Neuronal stem cell (in vitro differentiated cells): ENCODE measurements around the gene ITGB3BP.

ENCODE experiments used
- DNase-seq: peaks from one replicate; pipeline ENCODE4 v3.0.0-alpha.2; 2013; ENCODE audit warnings: low spot score
- H2AFZ ChIP-seq: one replicate; pipeline ENCODE4 v1.6.1; 2013; ENCODE audit warnings: mild to moderate bottlenecking, low read length, inconsistent platforms
- H2AK5ac ChIP-seq: 2 replicates; pipeline ENCODE4 v1.6.1; 2013; ENCODE audit warnings: low read depth, mild to moderate bottlenecking, inconsistent platforms, low read length, moderate library complexity, mixed read lengths
- H2BK120ac ChIP-seq: 2 replicates; pipeline ENCODE4 v1.6.1; 2013; ENCODE audit warnings: low read depth, mild to moderate bottlenecking, inconsistent platforms, low read length, moderate library complexity, mixed read lengths
- H2BK12ac ChIP-seq: one replicate; pipeline ENCODE4 v1.6.1; 2013; ENCODE audit warnings: low read length, inconsistent platforms
- H2BK15ac ChIP-seq: 2 replicates; pipeline ENCODE4 v1.6.1; 2013; ENCODE audit warnings: mild to moderate bottlenecking, low read length, inconsistent platforms, mixed read lengths
- H2BK5ac ChIP-seq: one replicate; pipeline ENCODE4 v1.6.1; 2013; ENCODE audit warnings: inconsistent platforms, mild to moderate bottlenecking, low read length, moderate library complexity
- H3K14ac ChIP-seq: one replicate; pipeline ENCODE4 v1.6.1; 2013; ENCODE audit warnings: low read length, inconsistent platforms
- H3K18ac ChIP-seq: 2 replicates; pipeline ENCODE4 v1.6.1; 2013; ENCODE audit warnings: low read length, inconsistent platforms
- H3K23ac ChIP-seq: 2 replicates; pipeline ENCODE4 v1.6.1; 2013; ENCODE audit warnings: low read depth, mild to moderate bottlenecking, mixed read lengths, low read length, inconsistent platforms; ENCODE audit not compliant: poor library complexity
- H3K27ac ChIP-seq: replicated peaks from 3 replicates; pipeline ENCODE4 v1.5.1; 2013; ENCODE audit warnings: low read length, inconsistent platforms
- H3K27me3 ChIP-seq, 3 experiments: 2 replicates each; pipeline ENCODE4 v1.6.1; 2013; ENCODE audit warnings: low read length in 3 of 3, mild to moderate bottlenecking in 2 of 3, inconsistent platforms in 1 of 3, low read depth in 1 of 3, mixed read lengths in 1 of 3, moderate library complexity in 1 of 3; ENCODE audit not compliant: control insufficient read depth in 3 of 3, insufficient read depth in 3 of 3
- H3K36me3 ChIP-seq, 2 donors: replicated peaks in 1 of 2; 2 replicates each; pipeline ENCODE4 v1.6.1; 2013; ENCODE audit warnings: low read length in 2 of 2; ENCODE audit not compliant: control insufficient read depth in 2 of 2, insufficient read depth in 2 of 2
- H3K4ac ChIP-seq: 2 replicates; pipeline ENCODE4 v1.6.1; 2013; ENCODE audit warnings: inconsistent platforms, mild to moderate bottlenecking, low read length, moderate library complexity
- H3K4me1 ChIP-seq, 2 donors: 1 replicate in 1 of 2; 2 replicates in 1 of 2; pipeline ENCODE4 v1.6.1; 2013; ENCODE audit warnings: low read length in 2 of 2, low read depth in 1 of 2; ENCODE audit not compliant: control insufficient read depth in 2 of 2, insufficient read depth in 1 of 2
- H3K4me2 ChIP-seq: one replicate; pipeline ENCODE4 v1.6.1; 2013; ENCODE audit warnings: mild to moderate bottlenecking, low read length, inconsistent platforms; ENCODE audit not compliant: insufficient read depth, poor library complexity, severe bottlenecking
- H3K4me3 ChIP-seq, 2 donors: 2 replicates each; pipeline ENCODE4 v1.5.1; 2013; ENCODE audit warnings: low read length in 2 of 2, mild to moderate bottlenecking in 2 of 2, inconsistent platforms in 1 of 2, moderate library complexity in 1 of 2
- H3K79me1 ChIP-seq: one replicate; pipeline ENCODE4 v1.6.1; 2013; ENCODE audit warnings: low read depth, mild to moderate bottlenecking, inconsistent platforms, low read length, moderate library complexity
- H3K9ac ChIP-seq: one replicate; pipeline ENCODE4 v1.6.1; 2013; ENCODE audit warnings: mild to moderate bottlenecking, low read depth, low read length, inconsistent platforms; ENCODE audit not compliant: poor library complexity
- H3K9me3 ChIP-seq, 2 donors: replicated peaks in 1 of 2; 2 replicates each; pipeline versions ENCODE3 to v1.6.1; 2013; ENCODE audit warnings: low read length in 2 of 2, mild to moderate bottlenecking in 2 of 2, inconsistent platforms in 1 of 2, low read depth in 1 of 2, mixed read lengths in 1 of 2, moderate library complexity in 1 of 2; ENCODE audit not compliant: control insufficient read depth in 2 of 2, insufficient read depth in 1 of 2
- H4K8ac ChIP-seq: one replicate; pipeline ENCODE4 v1.6.1; 2013; ENCODE audit warnings: low read depth, mild to moderate bottlenecking, inconsistent platforms, low read length, moderate library complexity
- H4K91ac ChIP-seq: one replicate; pipeline ENCODE4 v1.6.1; 2013; ENCODE audit warnings: low read length, low read depth, mild to moderate bottlenecking, inconsistent platforms; ENCODE audit not compliant: poor library complexity
- WGBS, 2 donors: extraction: QIAGEN DNeasy Blood & Tissue Kit; methylation state at CpG; one replicate each; pipeline ENCODE4 v1.1.7; 2013; ENCODE audit warnings: missing lambda C conversion rate in 2 of 2, mixed read lengths in 1 of 2; ENCODE audit not compliant: insufficient read length in 2 of 2, insufficient replicate concordance in 1 of 2; ENCODE audit errors: extremely low coverage in 2 of 2; 5-methylcytosine and 5-hydroxymethylcytosine counted together

The ITGB3BP gene

GRCh38 chr1:63454269-63454668 lies 68.8 kb downstream of the ITGB3BP start:
- Histone ChIP-seq H4K91ac (no peak overlapping the region), H3K9ac (no peak overlapping the region), H2BK5ac (no peak overlapping the region), H2BK120ac (no peak overlapping the region), H2AFZ (no peak overlapping the region), H3K23ac (no peak overlapping the region), H3K14ac (no peak overlapping the region), H3K4ac (no peak overlapping the region), H3K27me3 (no peaks in the 10 kb centered on the region), H3K79me1 (no peaks in the 10 kb centered on the region), H3K4me2 (no peak overlapping the region), H2BK15ac (no peak overlapping the region), H3K9me3 (no peaks in the 10 kb centered on the region), H4K8ac (no peak overlapping the region), H3K4me1 (no peaks in the 10 kb centered on the region), H2BK12ac (no peak overlapping the region), H3K27ac (no peak overlapping the region), H2AK5ac (no peak overlapping the region), H3K18ac (no peak overlapping the region), H3K36me3 (peaks cover 0 to 32% of the 10 kb centered on the region in 2 donors), H3K4me3 (no peak overlapping the region)
- DNase-seq, result no peak

DNA sequence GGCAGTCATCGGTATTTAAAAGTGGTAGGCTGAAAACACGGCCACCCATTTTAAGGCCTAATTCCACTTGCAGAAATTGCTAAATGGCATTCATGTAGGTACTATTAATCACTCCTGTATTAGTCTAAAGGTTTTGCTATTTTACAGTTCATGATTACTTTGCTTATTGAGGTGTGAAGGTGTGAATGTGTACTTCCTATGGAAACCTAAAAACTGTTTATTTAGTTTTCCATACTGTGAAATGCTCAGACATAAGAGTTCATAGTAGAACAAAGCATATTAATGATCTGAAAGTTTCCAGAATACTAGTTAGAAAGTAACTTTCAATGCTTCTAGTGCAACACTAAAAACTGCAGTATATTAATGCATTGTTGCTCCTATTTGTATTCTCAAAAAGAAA lies 69.8 kb downstream of the ITGB3BP start:
- H2BK120ac ChIP-seq, result no peak overlapping the region
- no peaks in the 10 kb centered on the region for H3K27me3 ChIP-seq
- no peak overlapping the region for H2BK12ac ChIP-seq
- H3K4me2 ChIP-seq, result no peak overlapping the region
- H3K4me1 ChIP-seq, result no peaks in the 10 kb centered on the region
- H3K36me3 ChIP-seq, result peaks cover 0 to 38% of the 10 kb centered on the region in 2 donors
- no peaks in the 10 kb centered on the region for H3K79me1 ChIP-seq
- H2BK5ac ChIP-seq, result no peak overlapping the region
- H3K23ac ChIP-seq, result no peak overlapping the region
- no peak overlapping the region for H2AK5ac ChIP-seq
- H3K9me3 ChIP-seq, result no peaks in the 10 kb centered on the region
- H3K4me3 ChIP-seq, result no peak overlapping the region
- no peak overlapping the region for H2AFZ ChIP-seq
- H4K91ac ChIP-seq, result no peak overlapping the region
- WGBS, 2 donors, result no CpG with 5 or more reads among the region's 2 CpGs
- DNase-seq, result no peak
- H3K18ac ChIP-seq, result no peak overlapping the region
- H3K4ac ChIP-seq, result no peak overlapping the region
- no peak overlapping the region for H3K27ac ChIP-seq
- no peak overlapping the region for H4K8ac ChIP-seq
- H3K9ac ChIP-seq, result no peak overlapping the region
- H3K14ac ChIP-seq, result no peak overlapping the region
- H2BK15ac ChIP-seq, result no peak overlapping the region

- H3K9me3 ChIP-seq, result no peaks in the 10 kb centered on the region
- H4K8ac ChIP-seq, result no peak overlapping the region
- no peak overlapping the region for H2AFZ ChIP-seq
- H3K4ac ChIP-seq, result no peak overlapping the region
- DNase-seq, result no peak
- no peak overlapping the region for H2AK5ac ChIP-seq
- no peak overlapping the region for H2BK5ac ChIP-seq
- H3K23ac ChIP-seq, result no peak overlapping the region
- no peaks in the 10 kb centered on the region for H3K4me1 ChIP-seq
- peaks cover 0 to 39% of the 10 kb centered on the region in 2 donors for H3K36me3 ChIP-seq
- H3K4me2 ChIP-seq, result no peak overlapping the region
- H3K4me3 ChIP-seq, result no peak overlapping the region
- no peak overlapping the region for H2BK12ac ChIP-seq
- no peak overlapping the region for H3K27ac ChIP-seq
- H4K91ac ChIP-seq, result no peak overlapping the region
- H3K79me1 ChIP-seq, result no peaks in the 10 kb centered on the region
- no peaks in the 10 kb centered on the region for H3K27me3 ChIP-seq
- no peak overlapping the region for H3K14ac ChIP-seq
- WGBS, 2 donors, result no CpG with 5 or more reads among the region's 1 CpG
- no peak overlapping the region for H3K18ac ChIP-seq
- H3K9ac ChIP-seq, result no peak overlapping the region
- no peak overlapping the region for H2BK15ac ChIP-seq
- H2BK120ac ChIP-seq, result no peak overlapping the region
Measured at GRCh38 chr1:63450416-63450815, 72.6 kb downstream of the ITGB3BP start.

DNA sequence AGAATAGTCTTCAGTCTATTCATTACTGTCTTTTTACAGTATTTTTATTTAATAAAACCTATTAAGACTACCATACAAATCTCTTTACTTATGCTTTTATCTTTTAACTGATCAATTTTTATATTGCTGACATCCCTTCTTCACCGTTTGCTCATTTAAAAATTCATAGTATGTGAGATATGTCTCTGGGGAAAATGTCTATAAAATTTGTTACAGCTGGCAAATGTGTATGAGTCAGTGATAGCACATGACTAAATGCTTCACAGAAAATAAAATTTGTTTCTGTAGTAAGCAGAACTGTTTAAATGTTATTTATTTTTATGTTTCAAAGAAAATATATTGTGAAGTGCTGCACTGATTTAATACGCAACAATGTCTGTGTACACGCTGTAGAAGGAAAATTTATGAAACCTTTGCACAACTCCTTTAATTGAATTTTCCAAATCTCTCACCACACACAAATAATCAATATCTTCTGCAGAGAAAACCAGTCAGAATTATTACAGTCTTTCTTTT lies 74.2 kb downstream of the ITGB3BP start:
- H2BK120ac ChIP-seq, result no peak overlapping the region
- no peak for DNase-seq
- H3K4ac ChIP-seq, result no peak overlapping the region
- H2BK5ac ChIP-seq, result no peak overlapping the region
- no peaks in the 10 kb centered on the region for H3K27me3 ChIP-seq
- H3K9me3 ChIP-seq, result no peaks in the 10 kb centered on the region
- H3K27ac ChIP-seq, result no peak overlapping the region
- H2BK12ac ChIP-seq, result no peak overlapping the region
- no peak overlapping the region for H4K91ac ChIP-seq
- no peak overlapping the region for H2AFZ ChIP-seq
- H2BK15ac ChIP-seq, result no peak overlapping the region
- peaks cover 0 to 41% of the 10 kb centered on the region in 2 donors for H3K36me3 ChIP-seq
- H3K4me3 ChIP-seq, result no peak overlapping the region
- no peak overlapping the region for H2AK5ac ChIP-seq
- no peak overlapping the region for H3K9ac ChIP-seq
- H3K79me1 ChIP-seq, result no peaks in the 10 kb centered on the region
- no peak overlapping the region for H4K8ac ChIP-seq
- no peaks in the 10 kb centered on the region for H3K4me1 ChIP-seq
- H3K18ac ChIP-seq, result no peak overlapping the region
- WGBS, 2 donors, result no CpG with 5 or more reads among the region's 3 CpGs
- no peak overlapping the region for H3K4me2 ChIP-seq
- no peak overlapping the region for H3K14ac ChIP-seq
- no peak overlapping the region for H3K23ac ChIP-seq
